ENCODE results near the gene PRDM7.

The PRDM7 gene

GRCh38 chr16:90050969-90051368 lies 26.2 kb downstream of the PRDM7 start:
- DNase-seq (ENCODE audit: low read depth) = no peak
- no peak overlapping the region for H3K4me3 ChIP-seq (ENCODE audit: low read length)
- TF ChIP-seq CTCF (conservative IDR thresholded peaks at IDR 0.05; ENCODE audit: low read depth, low read length) = no peak

GRCh38 chr16:90048737-90049330 lies 28.3 kb downstream of the PRDM7 start:
- H3K4me3 ChIP-seq (ENCODE audit: low read length) = no peak overlapping the region
- DNase-seq (ENCODE audit: low read depth) = no peak
- TF ChIP-seq CTCF (conservative IDR thresholded peaks at IDR 0.05; ENCODE audit: low read depth, low read length) = no peak

- H3K4me3 ChIP-seq (ENCODE audit: low read length) = no peak overlapping the region
- TF ChIP-seq CTCF (conservative IDR thresholded peaks at IDR 0.05; ENCODE audit: low read depth, low read length) = no peak
- no peak for DNase-seq (ENCODE audit: low read depth)
These were observed 28.8 kb downstream of the PRDM7 start for GRCh38 chr16:90048347-90048722.

GRCh38 chr16:90047714-90048346 lies 29.3 kb downstream of the PRDM7 start:
- TF ChIP-seq CTCF (conservative IDR thresholded peaks at IDR 0.05; ENCODE audit: low read depth, low read length) = no peak
- H3K4me3 ChIP-seq (ENCODE audit: low read length) = peak overlapping the region; percentile 41
- DNase-seq (ENCODE audit: low read depth) = no peak

GRCh38 chr16:90046971-90047713 lies 30.0 kb downstream of the PRDM7 start:
- H3K4me3 ChIP-seq (ENCODE audit: low read length) = peak overlapping the region; percentile 41
- no peak for TF ChIP-seq CTCF (conservative IDR thresholded peaks at IDR 0.05; ENCODE audit: low read depth, low read length)
- DNase-seq (ENCODE audit: low read depth) = peak; percentile 38

- DNase-seq (ENCODE audit: low read depth) = no peak
These were observed 30.8 kb downstream of the PRDM7 start for GRCh38 chr16:90046122-90046970.

More at GRCh38 chr16:90046122-90046970, 30.8 kb downstream of the PRDM7 start:
- peak overlapping the region; percentile 41 for H3K4me3 ChIP-seq (ENCODE audit: low read length)
- no peak for TF ChIP-seq CTCF (conservative IDR thresholded peaks at IDR 0.05; ENCODE audit: low read depth, low read length)

Measured in retinal pigment epithelial cell (primary cell).